Measurements from ENCODE around the gene RUNX1. TPM values are rescaled to one million over a fixed set of nuclear protein-coding genes. Genes with fewer than 3 reads are reported as not detected.

RUNX1 gene
- total and polyA plus RNA-seq, 2 of the 13 experiments (the other 11 are each of a cell fraction or from before 2014, with no cell fraction given), result 5.4 to 6.4 TPM

DNA sequence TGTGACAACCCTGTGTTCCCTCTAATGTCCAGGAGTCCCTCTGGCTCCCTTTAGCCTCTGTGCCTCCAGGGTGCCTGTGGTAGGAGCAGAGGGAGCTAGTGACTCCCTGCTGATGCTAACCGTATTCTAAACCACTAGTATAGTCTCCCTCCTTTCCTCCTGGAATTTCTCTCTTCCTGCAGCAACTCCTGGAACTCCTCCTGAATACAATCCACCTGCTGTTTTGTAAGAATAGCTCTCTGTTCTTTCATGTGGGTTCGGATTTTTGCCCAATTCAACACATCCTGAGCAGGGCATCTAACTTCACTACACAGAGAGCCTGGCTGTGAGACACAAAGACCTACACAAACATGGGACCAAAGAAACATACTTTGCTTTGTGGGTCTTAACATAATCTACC is 107.9 kb downstream of the RUNX1 start:
- H3K4me1 ChIP-seq (ENCODE audit: insufficient read depth, low read length), result peaks cover 40% of the 10 kb centered on the region
- H3K4me3 ChIP-seq (replicated peaks in 1 of 3; ENCODE audit: insufficient read depth in 1 of 3, low read depth in 2 of 3, low read length in 3 of 3), result no peak overlapping the region
- no peak overlapping the region for H3K4me2 ChIP-seq (ENCODE audit: low read depth, low read length)
- ChIA-PET POLR2A (no interaction called here), CTCF (ENCODE audit: low intra/inter-chr PET ratio, low total read pairs) (no interaction called here)
- WGBS (ENCODE audit: low lambda C conversion rate), result 14% methylated on average over 2 of the region's 2 CpGs
- intact Hi-C loops (cut with micrococcal nuclease; ENCODE audit: unreplicated experiment) (no loop called here), in situ Hi-C loops (cut with HindIII; ENCODE audit: extremely low pct_ligation_motif_present, low pct_unique_long_range_greater_than_20kb) (no loop called here)
- no peaks in the 10 kb centered on the region for H4K20me1 ChIP-seq (ENCODE audit: insufficient read depth, low read length)
- FAIRE-seq (no peak), ATAC-seq (no peak; the same call in 2 of the 3 replicates), DNase-seq (ENCODE audit: low spot score) (peak; percentile 32)
- H3K9ac ChIP-seq (ENCODE audit: insufficient read depth, low read depth, low read length), result no peak overlapping the region
- no peaks in the 10 kb centered on the region for H3K27me3 ChIP-seq (ENCODE audit: control insufficient read depth in 1 of 2, insufficient read depth in 2 of 2, low read length in 2 of 2)
- no peaks in the 10 kb centered on the region for H3K9me3 ChIP-seq (ENCODE audit: low read length)
- no peak overlapping the region for H3K27ac ChIP-seq (ENCODE audit: extremely low read length, insufficient read depth, low read length)
- no peak for TF ChIP-seq ZNF563 (CRISPR knock-in tag; IDR thresholded peaks at IDR 0.05)
- no peak for TF ChIP-seq HOXD1 (CRISPR knock-in tag; IDR thresholded peaks at IDR 0.05)
- TF ChIP-seq, protein P1, sequence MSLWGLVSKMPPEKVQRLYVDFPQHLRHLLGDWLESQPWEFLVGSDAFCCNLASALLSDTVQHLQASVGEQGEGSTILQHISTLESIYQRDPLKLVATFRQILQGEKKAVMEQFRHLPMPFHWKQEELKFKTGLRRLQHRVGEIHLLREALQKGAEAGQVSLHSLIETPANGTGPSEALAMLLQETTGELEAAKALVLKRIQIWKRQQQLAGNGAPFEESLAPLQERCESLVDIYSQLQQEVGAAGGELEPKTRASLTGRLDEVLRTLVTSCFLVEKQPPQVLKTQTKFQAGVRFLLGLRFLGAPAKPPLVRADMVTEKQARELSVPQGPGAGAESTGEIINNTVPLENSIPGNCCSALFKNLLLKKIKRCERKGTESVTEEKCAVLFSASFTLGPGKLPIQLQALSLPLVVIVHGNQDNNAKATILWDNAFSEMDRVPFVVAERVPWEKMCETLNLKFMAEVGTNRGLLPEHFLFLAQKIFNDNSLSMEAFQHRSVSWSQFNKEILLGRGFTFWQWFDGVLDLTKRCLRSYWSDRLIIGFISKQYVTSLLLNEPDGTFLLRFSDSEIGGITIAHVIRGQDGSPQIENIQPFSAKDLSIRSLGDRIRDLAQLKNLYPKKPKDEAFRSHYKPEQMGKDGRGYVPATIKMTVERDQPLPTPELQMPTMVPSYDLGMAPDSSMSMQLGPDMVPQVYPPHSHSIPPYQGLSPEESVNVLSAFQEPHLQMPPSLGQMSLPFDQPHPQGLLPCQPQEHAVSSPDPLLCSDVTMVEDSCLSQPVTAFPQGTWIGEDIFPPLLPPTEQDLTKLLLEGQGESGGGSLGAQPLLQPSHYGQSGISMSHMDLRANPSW (CRISPR knock-in tag; IDR thresholded peaks at IDR 0.05; ENCODE audit: borderline replicate concordance), result no peak
- peak overlapping the region; percentile 43 for H2AFZ ChIP-seq (ENCODE audit: low read length)
- H3K79me2 ChIP-seq (ENCODE audit: insufficient read depth, low read length), result no peaks in the 10 kb centered on the region
- no peaks in the 10 kb centered on the region for H3K36me3 ChIP-seq (replicated peaks in 1 of 2; ENCODE audit: control insufficient read depth in 1 of 2, insufficient read depth in 2 of 2, low read length in 2 of 2)
- no TSS peak for BruUV-seq (replicated peaks)

DNA sequence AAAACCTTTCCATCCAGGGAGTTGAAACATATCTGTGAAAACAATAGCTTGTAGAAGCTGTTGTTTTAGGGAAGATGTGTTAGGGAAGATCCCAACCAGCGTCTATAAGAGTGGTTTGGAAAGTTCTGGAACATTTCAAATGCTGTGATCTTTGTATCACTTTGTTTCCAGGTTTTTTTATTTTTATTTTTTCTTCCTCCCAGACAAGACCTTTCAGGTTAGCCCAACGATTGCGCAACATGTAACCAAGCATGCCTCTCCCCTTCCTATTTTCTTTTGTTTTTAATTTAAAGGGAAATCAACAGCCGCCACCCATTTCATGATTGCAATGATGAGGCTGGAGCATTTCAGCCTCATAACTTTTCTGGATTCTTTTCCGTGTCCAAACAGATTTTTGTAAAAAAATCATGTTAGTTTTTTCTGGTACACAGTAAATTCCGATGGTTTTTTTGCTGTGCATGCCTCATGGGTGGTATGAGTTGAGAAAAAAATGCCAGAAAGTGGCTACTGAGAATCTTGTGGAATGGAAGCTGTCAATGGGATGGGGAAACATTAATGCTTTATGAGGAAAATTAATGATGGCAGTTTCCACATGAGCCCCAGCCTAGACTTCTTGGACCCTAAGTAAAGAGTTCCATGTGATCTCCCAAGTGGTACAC is 109.3 kb downstream of the RUNX1 start:
- in situ Hi-C loops (cut with HindIII; ENCODE audit: extremely low pct_ligation_motif_present, low pct_unique_long_range_greater_than_20kb), result no loop called here
- Histone ChIP-seq H3K4me3 (replicated peaks in 1 of 3; ENCODE audit: insufficient read depth in 1 of 3, low read depth in 2 of 3, low read length in 3 of 3) (no peak overlapping the region), H4K20me1 (ENCODE audit: insufficient read depth, low read length) (no peaks in the 10 kb centered on the region), H3K79me2 (ENCODE audit: insufficient read depth, low read length) (no peaks in the 10 kb centered on the region), H3K4me2 (ENCODE audit: low read depth, low read length) (no peak overlapping the region), H3K27me3 (ENCODE audit: control insufficient read depth in 1 of 2, insufficient read depth in 2 of 2, low read length in 2 of 2) (no peaks in the 10 kb centered on the region), H3K36me3 (replicated peaks in 1 of 2; ENCODE audit: control insufficient read depth in 1 of 2, insufficient read depth in 2 of 2, low read length in 2 of 2) (no peaks in the 10 kb centered on the region), H3K27ac (ENCODE audit: extremely low read length, insufficient read depth, low read length) (no peak overlapping the region), H3K9me3 (ENCODE audit: low read length) (no peaks in the 10 kb centered on the region), H3K9ac (ENCODE audit: insufficient read depth, low read depth, low read length) (no peak overlapping the region), H3K4me1 (ENCODE audit: insufficient read depth, low read length) (peaks cover 41% of the 10 kb centered on the region), H2AFZ (ENCODE audit: low read length) (no peak overlapping the region)
- WGBS (ENCODE audit: low lambda C conversion rate), result 75% methylated on average over 6 of the region's 6 CpGs
- no peak for FAIRE-seq
- POLR2A ChIA-PET, result no interaction called here
- CTCF ChIA-PET (ENCODE audit: low intra/inter-chr PET ratio, low total read pairs), result no interaction called here
- no TSS peak for BruUV-seq (replicated peaks)
- DNase-seq (ENCODE audit: low spot score), result no peak
- TF ChIP-seq CEBPB (IDR thresholded peaks at IDR 0.05; ENCODE audit: borderline replicate concordance, low read depth, low read length) (peak; percentile 95), STAG1 (CRISPR knock-in tag; IDR thresholded peaks at IDR 0.05) (no peak), CEBPG (CRISPR knock-in tag; IDR thresholded peaks at IDR 0.05) (peak; percentile 81), ZSCAN12 (CRISPR knock-in tag; IDR thresholded peaks at IDR 0.05) (no peak), NONO (IDR thresholded peaks at IDR 0.05) (no peak), NONO (CRISPR knock-in tag; conservative IDR thresholded peaks at IDR 0.05) (no peak)
- no peak for ATAC-seq
- intact Hi-C loops (cut with micrococcal nuclease; ENCODE audit: unreplicated experiment), result no loop called here

All from HepG2 (cell line).